Gastroesophageal sphincter (tissue), 3 donors: ENCODE measurements around the gene WNT7A.

ENCODE experiments used
- EP300 ChIP-seq: sonication (generic); formaldehyde crosslinking; IDR thresholded peaks from one replicate; pipeline ENCODE4 v1.6.1; 2017; ENCODE audit warnings: antibody characterized with exemption, mild to moderate bottlenecking
- POLR2A ChIP-seq, 2 donors: fragments of 450-650 bp; IDR thresholded peaks; one replicate each; pipeline ENCODE4 v1.6.1; 2017; ENCODE audit warnings: antibody characterized with exemption in 2 of 2, mild to moderate bottlenecking in 2 of 2, moderate library complexity in 1 of 2
- POLR2AphosphoS5 ChIP-seq: sonication (generic); formaldehyde crosslinking; IDR thresholded peaks from one replicate; pipeline ENCODE4 v1.6.1; 2017; ENCODE audit warnings: antibody characterized with exemption
- TF ChIP-seq, protein P1 (sequence below), 4 experiments: fragments of 200-600 bp in 2 of 4; fragments of 450-650 bp in 2 of 4; sonication (generic) in 1 of 4; IDR thresholded peaks; one replicate each; pipeline ENCODE4 v1.5.1; 2017 to 2019; ENCODE audit warnings: antibody characterized with exemption in 4 of 4, mild to moderate bottlenecking in 2 of 4, moderate library complexity in 2 of 4

DNA sequence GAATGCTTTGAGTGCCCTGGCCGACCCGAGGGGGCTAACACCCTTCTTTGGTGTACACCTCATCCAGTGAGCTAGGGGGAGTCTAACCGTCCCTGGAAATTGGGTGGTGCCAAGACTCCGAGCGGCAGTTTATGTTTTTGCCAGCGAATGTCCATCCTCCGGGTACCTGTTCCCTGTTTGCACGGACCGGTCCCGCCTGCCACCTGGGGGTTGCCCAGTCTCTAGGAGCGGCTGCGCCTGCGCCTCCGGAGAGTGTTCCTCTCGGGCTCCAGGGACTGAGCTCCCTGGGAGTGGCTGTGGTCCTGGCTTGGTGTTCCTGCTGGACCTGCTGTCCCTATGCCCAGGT lies 913 bp upstream of the WNT7A start:
- no peak for TF ChIP-seq EP300
- TF ChIP-seq, protein P1, sequence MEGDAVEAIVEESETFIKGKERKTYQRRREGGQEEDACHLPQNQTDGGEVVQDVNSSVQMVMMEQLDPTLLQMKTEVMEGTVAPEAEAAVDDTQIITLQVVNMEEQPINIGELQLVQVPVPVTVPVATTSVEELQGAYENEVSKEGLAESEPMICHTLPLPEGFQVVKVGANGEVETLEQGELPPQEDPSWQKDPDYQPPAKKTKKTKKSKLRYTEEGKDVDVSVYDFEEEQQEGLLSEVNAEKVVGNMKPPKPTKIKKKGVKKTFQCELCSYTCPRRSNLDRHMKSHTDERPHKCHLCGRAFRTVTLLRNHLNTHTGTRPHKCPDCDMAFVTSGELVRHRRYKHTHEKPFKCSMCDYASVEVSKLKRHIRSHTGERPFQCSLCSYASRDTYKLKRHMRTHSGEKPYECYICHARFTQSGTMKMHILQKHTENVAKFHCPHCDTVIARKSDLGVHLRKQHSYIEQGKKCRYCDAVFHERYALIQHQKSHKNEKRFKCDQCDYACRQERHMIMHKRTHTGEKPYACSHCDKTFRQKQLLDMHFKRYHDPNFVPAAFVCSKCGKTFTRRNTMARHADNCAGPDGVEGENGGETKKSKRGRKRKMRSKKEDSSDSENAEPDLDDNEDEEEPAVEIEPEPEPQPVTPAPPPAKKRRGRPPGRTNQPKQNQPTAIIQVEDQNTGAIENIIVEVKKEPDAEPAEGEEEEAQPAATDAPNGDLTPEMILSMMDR (IDR thresholded peaks at IDR 0.05): no peak
- no peak for TF ChIP-seq POLR2A (IDR thresholded peaks at IDR 0.05)
- TF ChIP-seq POLR2AphosphoS5: no peak
